GM18517 (cell line): ENCODE measurements around the gene PCSK6.
"Not testable (repeated sequence)": the region's sequence is repeated elsewhere in the genome, so short reads cannot be mapped to it uniquely, and the experiment has no call there.

Source experiments
- ATAC-seq: cut with Tn5 transposase; IDR thresholded peaks from one replicate; pipeline ENCODE4 v1.9.1; 2021; ENCODE audit warnings: mild to moderate bottlenecking, moderate library complexity; ENCODE audit not compliant: unreplicated experiment

PCSK6 gene

DNA sequence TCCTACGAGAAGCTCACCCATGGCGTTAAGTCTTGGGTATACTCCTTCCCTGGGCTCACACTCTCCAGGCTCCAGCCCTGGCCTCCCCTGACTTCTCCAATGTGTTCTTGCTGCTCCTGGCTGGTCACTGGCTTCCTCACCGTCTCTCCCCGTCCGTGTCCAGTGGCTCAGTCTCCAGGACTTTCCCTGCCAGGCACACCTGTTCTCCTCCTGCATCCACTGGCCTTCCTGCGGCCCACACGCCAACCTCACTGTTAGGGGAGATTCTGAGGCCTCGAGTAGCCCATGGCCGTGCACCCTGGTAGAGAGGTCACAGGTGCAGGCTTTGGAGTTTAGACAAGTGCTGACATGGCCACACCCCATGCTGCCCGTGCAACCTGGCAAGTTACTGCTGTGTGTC is 102.5 kb downstream of the PCSK6 start:
- ATAC-seq, result no peak

DNA sequence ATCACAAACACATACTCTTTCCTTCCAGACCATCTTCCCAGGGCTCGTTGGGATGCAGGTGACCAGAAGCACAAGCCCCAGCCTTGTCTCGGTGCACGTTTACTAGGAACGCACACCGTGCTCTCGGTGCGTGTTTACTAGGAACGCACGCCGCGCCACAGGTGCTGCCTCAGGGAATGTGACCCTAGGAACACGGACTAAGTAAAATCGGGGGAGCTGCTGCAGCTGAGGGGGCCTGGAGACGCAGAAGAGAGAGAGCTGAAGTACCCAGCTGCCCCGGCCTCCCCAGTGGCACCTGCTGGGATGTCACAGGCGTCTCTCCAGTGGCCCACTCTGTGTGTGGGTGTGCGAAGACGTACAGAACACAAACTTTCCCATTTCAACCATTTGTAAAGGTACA is 103.5 kb downstream of the PCSK6 start:
- ATAC-seq, result no peak

DNA sequence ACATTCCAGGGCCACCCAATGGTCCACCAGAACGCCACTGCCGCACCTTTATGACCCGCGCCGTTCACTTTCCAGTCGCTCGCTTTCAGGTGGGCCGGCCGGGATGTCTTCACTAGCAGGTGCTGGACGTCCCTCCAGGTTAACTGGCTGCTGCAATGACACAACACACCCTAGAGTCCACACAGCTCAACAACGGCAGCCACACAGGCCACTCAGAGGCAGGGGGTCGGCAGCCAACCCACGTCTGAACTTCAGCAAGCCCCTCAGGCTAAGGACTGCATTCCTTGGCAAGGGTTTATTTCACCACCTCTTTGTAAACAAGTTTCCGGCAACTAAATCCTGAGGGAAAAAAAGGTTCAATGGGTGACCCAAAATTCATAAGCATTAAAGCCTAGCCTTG is 105.2 kb downstream of the PCSK6 start:
- ATAC-seq, result no peak

DNA sequence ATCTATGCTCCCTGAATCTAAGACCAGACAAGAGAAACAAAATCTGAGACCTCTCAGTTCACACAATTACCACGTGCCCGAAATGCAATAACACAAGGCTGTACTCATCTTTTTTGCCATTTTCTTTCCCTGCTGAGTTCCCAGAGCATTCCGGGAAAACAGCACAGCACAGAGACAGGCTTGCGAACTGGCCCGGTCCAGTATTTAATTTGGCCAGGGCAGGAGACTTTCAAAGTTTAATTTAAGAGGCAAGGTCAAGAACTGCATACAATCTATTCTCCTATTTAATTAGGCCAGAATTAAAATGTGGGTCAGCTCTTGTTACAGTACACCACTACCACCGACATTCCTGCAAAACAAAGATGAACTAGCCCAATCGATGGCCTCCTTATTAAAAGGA is 107.0 kb downstream of the PCSK6 start:
- ATAC-seq, result no peak

DNA sequence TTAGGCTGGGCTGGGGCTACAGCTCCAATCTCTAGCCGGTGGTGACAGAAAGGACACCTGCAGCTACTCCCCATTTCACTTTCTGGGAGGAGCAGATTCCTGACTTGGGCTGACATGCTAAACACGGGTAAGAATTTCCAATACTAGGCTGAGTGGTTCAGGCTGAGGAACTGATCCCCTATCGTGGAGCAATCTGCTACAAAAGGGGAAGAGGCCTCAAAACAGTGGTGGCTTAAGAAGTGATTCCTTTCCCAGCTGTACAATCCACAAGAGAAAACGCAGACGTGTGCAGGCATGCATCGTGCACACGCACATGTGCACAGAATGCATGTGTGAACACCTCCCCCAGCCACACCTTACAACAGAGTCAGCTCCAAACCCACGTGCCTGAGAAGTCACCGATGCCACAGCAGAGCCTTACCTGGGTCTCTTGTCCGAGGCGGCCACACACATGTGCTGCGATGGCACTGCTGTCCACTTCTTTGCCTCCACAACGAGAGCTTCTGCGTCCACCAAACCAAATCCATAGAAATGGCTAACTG is 107.8 kb downstream of the PCSK6 start:
- ATAC-seq, result no peak

DNA sequence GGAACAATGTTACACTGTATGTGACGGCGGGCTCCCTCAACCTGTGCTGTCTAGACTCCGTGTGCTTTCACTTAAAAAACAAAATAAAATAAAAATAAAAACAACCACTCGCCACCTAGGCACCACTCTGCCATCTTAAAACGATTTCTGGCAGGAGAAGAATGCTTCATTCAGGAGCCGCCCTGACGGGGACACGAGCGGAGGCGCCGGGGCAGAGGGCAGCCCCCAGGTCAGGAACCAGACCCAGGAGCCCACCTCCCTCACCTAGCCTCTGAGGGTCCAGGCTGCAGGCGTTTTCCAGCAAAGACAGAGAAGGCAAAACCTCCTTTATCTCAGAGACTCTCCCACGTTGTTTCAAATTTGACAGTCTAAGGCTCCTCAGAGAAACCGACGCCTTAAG is 109.4 kb downstream of the PCSK6 start:
- no peak for ATAC-seq

GRCh38 chr15:101379647-101380046 is 109.9 kb downstream of the PCSK6 start:
- ATAC-seq, result no peak

DNA sequence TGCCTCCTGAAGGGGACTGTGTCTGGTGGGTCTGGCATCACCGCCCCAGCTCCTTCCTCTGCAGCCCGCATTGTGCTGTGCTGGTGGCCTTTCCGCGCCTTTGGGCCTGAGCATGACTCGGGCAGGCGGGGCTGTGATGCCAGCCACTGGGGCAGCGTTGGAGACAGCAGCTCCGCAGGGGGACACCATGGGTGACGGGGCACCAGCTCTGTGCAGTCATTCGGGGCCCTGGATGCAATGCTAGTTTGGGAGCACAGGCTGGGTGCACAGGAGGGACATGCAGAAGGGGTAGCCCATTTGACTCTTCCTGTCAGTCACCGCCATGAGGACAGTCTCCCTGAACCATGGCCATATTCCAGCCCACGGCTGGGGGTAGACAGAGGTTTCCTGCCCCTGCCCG is 110.6 kb downstream of the PCSK6 start:
- ATAC-seq, result no peak

DNA sequence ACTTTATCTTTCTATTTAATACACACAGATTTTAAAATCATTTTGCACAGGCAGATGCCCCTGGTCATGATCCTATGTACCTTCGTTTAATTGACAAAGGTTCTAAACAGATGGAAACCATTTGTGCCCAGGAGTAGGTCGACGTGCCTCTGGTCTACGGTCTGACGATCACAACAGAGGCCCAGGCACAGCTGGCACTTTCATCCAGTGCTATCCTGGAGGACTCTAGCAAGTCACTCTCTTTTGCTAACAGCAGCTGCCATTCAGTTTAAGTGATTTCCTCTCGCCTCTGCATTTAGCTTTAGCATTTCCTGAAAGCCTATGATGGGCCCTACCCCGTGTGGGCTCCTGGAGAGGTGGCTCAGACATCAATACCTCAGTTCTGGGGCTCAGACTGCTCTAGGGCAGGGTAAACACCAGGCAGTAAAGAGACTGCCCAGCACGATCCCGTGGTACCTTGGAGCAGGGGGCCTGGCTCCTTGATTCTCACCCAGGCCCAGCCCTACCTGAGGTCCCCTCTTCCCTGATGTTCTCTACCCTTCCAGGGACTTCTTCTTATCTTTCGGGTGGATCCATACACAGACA is 111.2 kb downstream of the PCSK6 start:
- ATAC-seq, result no peak

DNA sequence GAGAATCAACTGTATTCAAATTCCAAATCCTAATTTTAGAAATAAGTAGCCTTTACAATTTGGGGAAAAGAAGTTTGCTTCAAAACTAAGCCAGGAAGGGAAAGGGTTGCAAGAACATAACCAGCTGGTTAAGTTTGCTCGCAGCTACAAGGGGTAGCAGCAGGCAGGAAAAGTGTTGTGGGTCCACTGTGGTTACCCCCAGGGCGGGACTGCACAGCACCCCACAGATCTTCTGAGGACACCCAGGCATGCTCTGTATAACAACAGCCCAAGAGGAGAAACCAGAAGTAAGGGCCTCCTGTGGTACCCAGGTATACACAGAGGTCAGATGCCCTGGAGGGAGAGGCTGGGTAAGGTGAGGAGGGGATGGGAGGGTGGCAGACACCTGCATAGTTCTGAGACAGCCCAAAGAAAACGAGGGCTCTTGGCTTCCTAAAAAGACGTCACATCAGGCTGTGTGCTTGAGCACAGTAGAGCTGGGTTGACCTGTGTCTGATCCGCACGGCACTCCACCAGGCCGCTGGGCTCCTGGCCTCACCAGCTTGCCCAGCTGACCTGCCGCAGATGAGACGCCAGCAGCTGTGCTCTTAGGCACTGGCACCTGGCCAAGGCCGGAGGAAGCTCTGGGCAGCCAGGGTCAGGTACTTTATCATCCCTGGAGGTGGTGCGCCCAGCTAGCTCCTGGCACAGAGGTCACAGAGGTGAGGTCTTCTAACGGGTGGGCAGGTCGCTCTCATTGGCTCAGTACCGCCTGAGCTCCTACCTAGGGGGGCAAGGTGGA is 112.7 kb downstream of the PCSK6 start:
- no peak for ATAC-seq

GRCh38 chr15:101375006-101375405 is 114.5 kb downstream of the PCSK6 start:
- ATAC-seq, result not testable (repeated sequence)

DNA sequence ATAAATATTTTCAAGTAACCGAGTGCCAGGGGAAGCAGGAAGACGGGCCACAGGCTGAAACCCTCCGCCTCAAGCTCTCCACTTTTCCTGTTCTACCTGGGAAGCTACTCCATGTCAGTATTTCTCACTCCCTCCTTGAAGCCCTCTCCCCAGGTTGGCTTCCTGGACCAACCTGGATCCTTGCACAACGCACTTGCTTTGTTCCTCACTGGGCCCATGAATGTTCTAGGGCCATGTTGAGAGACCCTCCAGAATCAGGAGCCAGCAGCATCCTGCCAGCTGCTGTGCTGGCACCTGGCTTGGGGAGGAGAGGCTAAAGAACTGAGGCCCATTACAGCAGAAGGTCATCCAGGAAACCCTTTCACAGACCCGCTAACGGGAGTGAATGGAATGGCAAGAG is 115.2 kb downstream of the PCSK6 start:
- no peak for ATAC-seq

DNA sequence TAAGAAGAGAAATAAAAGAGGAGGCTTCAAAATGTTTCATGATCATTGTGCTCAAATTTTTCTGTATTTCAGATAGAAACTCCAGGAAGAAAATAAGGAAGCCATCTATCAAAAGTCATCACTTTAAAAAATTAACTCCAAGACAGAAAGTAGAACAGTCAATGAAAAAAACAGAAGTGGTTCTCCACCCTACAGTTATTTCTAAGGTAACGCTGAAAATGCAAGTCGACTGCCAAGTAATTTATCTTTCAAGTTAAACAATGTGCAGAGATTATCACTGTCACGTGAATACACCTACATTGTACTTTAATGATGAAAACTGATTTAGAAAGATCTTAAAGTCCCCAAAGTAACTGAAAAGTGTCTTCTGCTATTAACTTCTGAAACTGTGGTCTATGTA is 115.9 kb downstream of the PCSK6 start:
- no peak for ATAC-seq

DNA sequence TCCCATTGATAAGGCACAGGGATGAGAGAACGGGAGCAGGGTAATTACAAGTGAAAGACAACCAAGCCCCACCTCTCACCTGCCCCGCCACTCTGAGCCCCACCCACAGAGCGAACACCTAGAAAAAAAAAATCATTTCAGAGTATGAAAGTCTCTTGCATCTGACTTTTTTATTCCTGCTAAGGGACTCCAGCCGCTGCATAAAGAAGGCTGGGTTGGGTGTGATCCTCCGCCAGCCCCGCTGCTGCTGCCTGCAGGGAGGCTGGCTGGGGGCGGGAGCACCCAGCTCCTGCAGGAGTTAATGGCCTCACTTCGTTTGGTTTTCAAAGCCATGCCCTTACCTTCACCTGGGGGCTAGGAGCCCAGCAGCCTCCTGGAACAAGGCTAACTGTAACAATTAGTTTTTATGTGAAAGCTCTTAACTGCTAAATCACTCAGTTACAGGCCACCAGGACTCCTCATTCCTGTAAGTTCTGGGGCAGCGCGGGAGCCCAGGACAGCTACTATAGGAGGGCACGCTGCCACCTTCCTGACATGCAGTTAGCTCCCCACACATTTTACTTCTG is 116.5 kb downstream of the PCSK6 start:
- ATAC-seq, result no peak

DNA sequence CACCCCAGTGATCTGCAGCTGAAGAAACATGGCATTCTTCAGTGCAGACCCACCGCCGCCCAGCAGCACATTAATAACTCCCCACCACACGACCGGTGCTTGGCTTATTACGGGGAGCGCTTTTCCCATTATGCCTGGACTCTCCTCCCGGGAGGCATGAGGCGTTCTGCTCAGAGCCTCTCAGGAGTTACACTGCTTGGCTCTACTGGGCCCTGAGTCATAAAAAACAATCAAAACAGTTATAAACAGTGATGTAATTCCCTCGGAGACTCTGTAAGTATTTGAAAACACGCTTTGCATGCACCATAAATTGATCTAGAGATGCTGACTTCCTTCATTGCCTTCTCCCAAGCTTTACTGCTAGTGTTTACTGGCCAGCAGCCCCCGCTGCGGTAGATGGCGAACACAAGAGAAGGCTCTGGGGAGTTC is 117.3 kb downstream of the PCSK6 start:
- no peak for ATAC-seq

DNA sequence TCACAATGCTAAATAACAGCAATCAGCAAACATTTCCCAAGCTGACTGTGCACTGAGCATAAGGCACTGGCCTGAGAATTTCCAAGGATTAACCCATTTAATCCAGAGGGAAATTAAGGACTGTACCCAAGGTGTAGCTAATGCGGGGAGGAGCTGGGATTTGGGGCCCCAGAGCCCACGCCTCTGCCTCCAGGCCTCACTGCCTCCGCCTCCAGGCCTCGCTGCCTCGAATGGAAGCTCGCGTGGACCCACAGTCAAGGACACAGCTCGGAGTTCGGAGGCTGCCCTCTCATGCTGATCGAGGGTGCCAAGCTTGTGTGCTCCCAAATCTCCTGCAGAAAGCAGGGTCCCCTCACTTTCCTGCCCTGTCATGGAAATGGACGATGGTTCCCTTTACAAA is 118.0 kb downstream of the PCSK6 start:
- no peak for ATAC-seq

DNA sequence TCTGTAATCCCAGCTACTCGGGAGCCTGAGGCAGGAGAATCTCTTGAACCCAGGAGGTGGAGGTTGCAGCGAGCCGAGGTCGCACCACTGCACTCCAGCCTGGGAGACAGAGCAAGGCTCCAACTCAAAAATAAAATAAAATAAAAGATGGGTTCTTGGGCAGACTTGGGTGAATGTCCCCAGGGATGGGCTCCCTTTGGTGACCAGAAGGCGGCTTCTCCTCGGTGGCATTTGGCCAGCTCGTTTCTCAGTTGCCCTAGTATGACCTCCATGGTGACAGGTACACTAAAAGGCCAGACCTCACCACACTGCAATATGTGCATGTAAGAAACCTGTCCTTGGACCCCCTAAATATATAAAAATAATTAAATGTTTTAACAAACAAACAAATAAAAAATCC is 118.4 kb downstream of the PCSK6 start:
- no peak for ATAC-seq

- no peak for ATAC-seq
Measured at GRCh38 chr15:101370330-101371024, 119.0 kb downstream of the PCSK6 start.

DNA sequence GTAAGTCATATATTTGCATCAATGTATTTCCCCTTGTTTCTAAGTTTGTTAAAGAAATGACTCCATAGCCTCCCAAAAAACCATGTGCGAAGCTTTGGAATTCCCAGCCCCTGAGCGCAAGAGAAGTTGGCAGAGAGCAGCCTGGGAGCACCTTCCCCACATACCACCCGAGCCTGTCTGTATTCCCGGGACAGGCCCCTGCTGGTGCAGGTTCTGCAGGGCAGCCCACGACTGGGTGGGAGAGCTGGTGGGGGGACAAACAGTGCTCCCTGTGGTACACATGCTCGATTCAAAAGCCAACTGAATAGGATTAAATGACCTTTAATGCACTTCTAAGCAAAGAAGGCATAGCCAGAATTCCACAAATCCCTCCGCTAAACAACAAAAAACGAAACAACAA is 119.8 kb downstream of the PCSK6 start:
- ATAC-seq, result no peak

GRCh38 chr15:101368861-101369642 is 120.5 kb downstream of the PCSK6 start:
- no peak for ATAC-seq
